Trophoblast cell (in vitro differentiated cells and primary cell): ENCODE measurements around the gene LRRN2.

ENCODE experiments used
- DNase-seq, 2 donors: peaks; one replicate each; pipeline ENCODE4 v3.0.0-alpha.2; 2016
- H2AFZ ChIP-seq: 2 replicates; pipeline ENCODE4 v1.6.1; 2013; ENCODE audit warnings: low read length, moderate library complexity, mild to moderate bottlenecking; ENCODE audit not compliant: insufficient read depth, poor library complexity
- H2AK5ac ChIP-seq: 2 replicates; pipeline ENCODE4 v1.6.1; 2013; ENCODE audit warnings: mild to moderate bottlenecking, low read length
- H2BK120ac ChIP-seq: 2 replicates; pipeline ENCODE4 v1.6.1; 2013; ENCODE audit warnings: low read length, mild to moderate bottlenecking, moderate library complexity; ENCODE audit not compliant: insufficient read depth, poor library complexity
- H2BK12ac ChIP-seq: 2 replicates; pipeline ENCODE4 v1.6.1; 2013; ENCODE audit warnings: mild to moderate bottlenecking, low read length, moderate library complexity
- H2BK5ac ChIP-seq: 2 replicates; pipeline ENCODE4 v1.6.1; 2013; ENCODE audit warnings: low read length, low read depth, moderate library complexity, mild to moderate bottlenecking; ENCODE audit not compliant: poor library complexity
- H3K14ac ChIP-seq: 2 replicates; pipeline ENCODE4 v1.6.1; 2013; ENCODE audit warnings: mild to moderate bottlenecking, low read length
- H3K18ac ChIP-seq: 2 replicates; pipeline ENCODE4 v1.6.1; 2013; ENCODE audit warnings: mild to moderate bottlenecking, low read length
- H3K23ac ChIP-seq: 2 replicates; pipeline ENCODE4 v1.6.1; 2013; ENCODE audit warnings: low read length
- H3K27ac ChIP-seq: 2 replicates; pipeline ENCODE4 v1.5.1; 2013; ENCODE audit warnings: low read depth, mild to moderate bottlenecking, inconsistent platforms, low read length, moderate library complexity
- H3K27me3 ChIP-seq: 2 replicates; pipeline ENCODE4 v1.6.1; 2013; ENCODE audit warnings: inconsistent platforms, mild to moderate bottlenecking, low read length, moderate library complexity; ENCODE audit not compliant: insufficient read depth
- H3K36me3 ChIP-seq, 2 experiments: 1 replicate in 1 of 2; 2 replicates in 1 of 2; pipeline ENCODE4 v1.6.1; 2013; ENCODE audit warnings: low read length in 2 of 2, mild to moderate bottlenecking in 2 of 2, moderate library complexity in 1 of 2; ENCODE audit not compliant: insufficient read depth in 2 of 2, control insufficient read depth in 1 of 2
- H3K4ac ChIP-seq: 2 replicates; pipeline ENCODE4 v1.6.1; 2013; ENCODE audit warnings: low read depth, mild to moderate bottlenecking, low read length, moderate library complexity
- H3K4me1 ChIP-seq, 2 experiments: 1 replicate in 1 of 2; 2 replicates in 1 of 2; pipeline ENCODE4 v1.6.1; 2013; ENCODE audit warnings: low read length in 2 of 2, mild to moderate bottlenecking in 2 of 2, moderate library complexity in 1 of 2; ENCODE audit not compliant: insufficient read depth in 2 of 2, control insufficient read depth in 1 of 2
- H3K4me2 ChIP-seq: 2 replicates; pipeline ENCODE4 v1.6.1; 2013; ENCODE audit warnings: inconsistent platforms, mild to moderate bottlenecking, low read length, moderate library complexity
- H3K4me3 ChIP-seq: 2 replicates; pipeline ENCODE4 v1.5.1; 2013; ENCODE audit warnings: mild to moderate bottlenecking, low read depth, low read length, inconsistent platforms
- H3K79me1 ChIP-seq: one replicate; pipeline ENCODE4 v1.6.1; 2013; ENCODE audit warnings: low read length
- H3K79me2 ChIP-seq: 2 replicates; pipeline ENCODE4 v1.6.1; 2013; ENCODE audit warnings: low read length, mild to moderate bottlenecking; ENCODE audit not compliant: control insufficient read depth, insufficient read depth, poor library complexity
- H3K9ac ChIP-seq: 2 replicates; pipeline ENCODE4 v1.6.1; 2013; ENCODE audit warnings: mild to moderate bottlenecking, low read length
- H3K9me3 ChIP-seq: 2 replicates; pipeline ENCODE4 v1.6.1; 2013; ENCODE audit warnings: low read depth, mild to moderate bottlenecking, control low read depth, inconsistent platforms, low read length; ENCODE audit not compliant: insufficient read depth
- H4K12ac ChIP-seq: 2 replicates; pipeline ENCODE4 v1.6.1; 2013; ENCODE audit warnings: low read depth, mild to moderate bottlenecking, low read length, moderate library complexity
- H4K8ac ChIP-seq: 2 replicates; pipeline ENCODE4 v1.6.1; 2013; ENCODE audit warnings: low read depth, mild to moderate bottlenecking, low read length, moderate library complexity
- H4K91ac ChIP-seq: one replicate; pipeline ENCODE4 v1.6.1; 2013; ENCODE audit warnings: low read depth, mild to moderate bottlenecking, low read length, moderate library complexity
- WGBS: extraction: QIAGEN DNeasy Blood & Tissue Kit; methylation state at CpG from one replicate; pipeline ENCODE4 v1.1.7; 2013; ENCODE audit warnings: missing lambda C conversion rate; ENCODE audit not compliant: insufficient read length, insufficient coverage; ENCODE audit errors: extremely low coverage; 5-methylcytosine and 5-hydroxymethylcytosine counted together

LRRN2 gene

GRCh38 chr1:204605791-204606190, 79.7 kb downstream of the LRRN2 start:
- Histone ChIP-seq H4K91ac (no peak overlapping the region), H2AK5ac (no peak overlapping the region), H3K79me2 (no peaks in the 10 kb centered on the region), H3K9me3 (no peaks in the 10 kb centered on the region), H3K27me3 (peaks cover 2% of the 10 kb centered on the region), H3K4me1 (no peaks in the 10 kb centered on the region), H2BK120ac (no peak overlapping the region), H3K27ac (no peak overlapping the region), H4K8ac (no peak overlapping the region), H3K9ac (no peak overlapping the region), H3K18ac (no peak overlapping the region), H2BK12ac (no peak overlapping the region), H3K23ac (no peak overlapping the region), H3K4me3 (no peak overlapping the region), H3K79me1 (no peaks in the 10 kb centered on the region), H3K4me2 (no peak overlapping the region), H3K14ac (no peak overlapping the region), H4K12ac (no peak overlapping the region), H2BK5ac (no peak overlapping the region), H3K36me3 (no peaks in the 10 kb centered on the region), H2AFZ (no peak overlapping the region), H3K4ac (no peak overlapping the region)
- no peak for DNase-seq
- WGBS: no CpG with 5 or more reads among the region's 7 CpGs

GRCh38 chr1:204602871-204603542, 82.5 kb downstream of the LRRN2 start:
- H3K9me3 ChIP-seq: no peaks in the 10 kb centered on the region
- no peak overlapping the region for H3K23ac ChIP-seq
- no peak overlapping the region for H3K4me3 ChIP-seq
- no peaks in the 10 kb centered on the region for H3K36me3 ChIP-seq
- no peak overlapping the region for H3K4ac ChIP-seq
- no peak overlapping the region for H2BK12ac ChIP-seq
- no peak overlapping the region for H2AFZ ChIP-seq
- H3K27me3 ChIP-seq: no peaks in the 10 kb centered on the region
- H3K14ac ChIP-seq: no peak overlapping the region
- H3K4me2 ChIP-seq: no peak overlapping the region
- H3K27ac ChIP-seq: no peak overlapping the region
- H3K9ac ChIP-seq: no peak overlapping the region
- H3K4me1 ChIP-seq: no peaks in the 10 kb centered on the region
- H2BK120ac ChIP-seq: no peak overlapping the region
- WGBS: no CpG with 5 or more reads among the region's 6 CpGs
- H4K12ac ChIP-seq: no peak overlapping the region
- no peak overlapping the region for H2AK5ac ChIP-seq
- no peak overlapping the region for H4K8ac ChIP-seq
- no peak overlapping the region for H2BK5ac ChIP-seq
- no peaks in the 10 kb centered on the region for H3K79me2 ChIP-seq
- no peak overlapping the region for H3K18ac ChIP-seq
- no peak overlapping the region for H4K91ac ChIP-seq
- no peak for DNase-seq
- no peaks in the 10 kb centered on the region for H3K79me1 ChIP-seq

GRCh38 chr1:204602111-204602579, 83.4 kb downstream of the LRRN2 start:
- H4K91ac ChIP-seq: no peak overlapping the region
- H3K18ac ChIP-seq: no peak overlapping the region
- no peaks in the 10 kb centered on the region for H3K27me3 ChIP-seq
- H2BK5ac ChIP-seq: no peak overlapping the region
- H3K4me3 ChIP-seq: no peak overlapping the region
- H3K79me2 ChIP-seq: no peaks in the 10 kb centered on the region
- H3K79me1 ChIP-seq: no peaks in the 10 kb centered on the region
- H2BK12ac ChIP-seq: no peak overlapping the region
- no peak for DNase-seq
- H2AK5ac ChIP-seq: no peak overlapping the region
- no peaks in the 10 kb centered on the region for H3K9me3 ChIP-seq
- WGBS: no CpG with 5 or more reads among the region's 6 CpGs
- H3K36me3 ChIP-seq: no peaks in the 10 kb centered on the region
- H3K14ac ChIP-seq: no peak overlapping the region
- H4K8ac ChIP-seq: no peak overlapping the region
- H3K23ac ChIP-seq: no peak overlapping the region
- H3K4me1 ChIP-seq: no peaks in the 10 kb centered on the region
- H4K12ac ChIP-seq: no peak overlapping the region
- no peak overlapping the region for H3K4me2 ChIP-seq
- H3K27ac ChIP-seq: no peak overlapping the region
- H2BK120ac ChIP-seq: no peak overlapping the region
- H3K9ac ChIP-seq: no peak overlapping the region
- H3K4ac ChIP-seq: no peak overlapping the region
- H2AFZ ChIP-seq: no peak overlapping the region

GRCh38 chr1:204600968-204601367, 84.6 kb downstream of the LRRN2 start:
- Histone ChIP-seq H3K9me3 (no peaks in the 10 kb centered on the region), H3K27ac (no peak overlapping the region), H3K4me1 (no peaks in the 10 kb centered on the region), H3K36me3 (no peaks in the 10 kb centered on the region), H3K4me2 (no peak overlapping the region), H2BK12ac (no peak overlapping the region), H4K91ac (no peak overlapping the region), H3K23ac (no peak overlapping the region), H2AK5ac (no peak overlapping the region), H3K9ac (no peak overlapping the region), H4K8ac (no peak overlapping the region), H2AFZ (no peak overlapping the region), H2BK120ac (no peak overlapping the region), H3K4ac (no peak overlapping the region), H3K27me3 (no peaks in the 10 kb centered on the region), H4K12ac (no peak overlapping the region), H2BK5ac (no peak overlapping the region), H3K18ac (no peak overlapping the region), H3K4me3 (no peak overlapping the region), H3K79me2 (no peaks in the 10 kb centered on the region), H3K14ac (no peak overlapping the region), H3K79me1 (no peaks in the 10 kb centered on the region)
- no peak for DNase-seq
- no CpG with 5 or more reads among the region's 4 CpGs for WGBS
